ENCODE results near the gene NXPE3.
"Not testable (repeated sequence)": the region's sequence is repeated elsewhere in the genome, so short reads cannot be mapped to it uniquely, and the experiment has no call there.

Gene NXPE3

DNA sequence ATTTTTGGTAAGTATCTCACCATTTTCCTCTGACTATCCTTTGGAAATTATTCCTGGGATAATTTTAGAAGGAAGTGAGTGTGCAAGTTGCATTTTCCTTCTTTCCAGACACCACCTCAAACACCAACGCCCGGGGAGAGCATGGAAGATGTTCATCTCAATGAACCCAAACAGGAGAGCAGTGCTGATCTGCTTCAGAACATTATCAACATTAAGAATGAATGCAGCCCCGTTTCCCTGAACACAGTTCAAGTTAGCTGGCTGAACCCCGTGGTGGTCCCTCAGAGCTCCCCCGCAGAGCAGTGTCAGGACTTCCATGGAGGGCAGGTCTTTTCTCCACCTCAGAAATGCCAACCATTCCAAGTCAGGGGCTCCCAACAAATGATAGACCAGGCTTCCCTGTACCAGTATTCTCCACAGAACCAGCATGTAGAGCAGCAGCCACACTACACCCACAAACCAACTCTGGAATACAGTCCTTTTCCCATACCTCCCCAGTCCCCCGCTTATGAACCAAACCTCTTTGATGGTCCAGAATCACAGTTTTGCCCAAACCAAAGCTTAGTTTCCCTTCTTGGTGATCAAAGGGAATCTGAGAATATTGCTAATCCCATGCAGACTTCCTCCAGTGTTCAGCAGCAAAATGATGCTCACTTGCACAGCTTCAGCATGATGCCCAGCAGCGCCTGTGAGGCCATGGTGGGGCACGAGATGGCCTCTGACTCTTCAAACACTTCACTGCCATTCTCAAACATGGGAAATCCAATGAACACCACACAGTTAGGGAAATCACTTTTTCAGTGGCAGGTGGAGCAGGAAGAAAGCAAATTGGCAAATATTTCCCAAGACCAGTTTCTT lies 74.2 kb downstream of the NXPE3 start:
- no peak for DNase-seq

GRCh38 chr3:101853982-101854381 lies 75.0 kb downstream of the NXPE3 start:
- DNase-seq, result no peak

- no peak for DNase-seq
Measured at GRCh38 chr3:101854608-101855304, 75.7 kb downstream of the NXPE3 start.

GRCh38 chr3:101857301-101857741 lies 78.3 kb downstream of the NXPE3 start:
- DNase-seq, result no peak

- DNase-seq, result no peak
Measured at GRCh38 chr3:101858464-101859030, 79.5 kb downstream of the NXPE3 start.

DNA sequence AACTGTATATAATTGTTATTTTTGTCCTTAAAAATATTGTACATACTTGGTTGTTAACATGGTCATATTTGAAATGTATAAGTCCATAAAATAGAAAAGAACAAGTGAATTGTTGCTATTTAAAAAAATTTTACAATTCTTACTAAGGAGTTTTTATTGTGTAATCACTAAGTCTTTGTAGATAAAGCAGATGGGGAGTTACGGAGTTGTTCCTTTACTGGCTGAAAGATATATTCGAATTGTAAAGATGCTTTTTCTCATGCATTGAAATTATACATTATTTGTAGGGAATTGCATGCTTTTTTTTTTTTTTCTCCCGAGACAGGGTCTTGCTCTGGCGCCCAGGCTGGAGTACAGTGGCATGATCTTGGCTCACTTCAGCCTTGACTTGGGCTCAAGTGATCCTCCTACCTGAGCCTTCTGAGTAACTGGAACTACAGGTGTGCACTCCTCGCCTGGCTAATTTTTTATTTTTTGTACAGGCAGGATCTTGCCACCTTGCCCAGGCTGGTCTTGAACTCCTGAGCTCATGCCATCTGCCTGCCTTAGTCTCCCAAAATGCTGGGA lies 81.0 kb downstream of the NXPE3 start:
- no peak for DNase-seq

DNA sequence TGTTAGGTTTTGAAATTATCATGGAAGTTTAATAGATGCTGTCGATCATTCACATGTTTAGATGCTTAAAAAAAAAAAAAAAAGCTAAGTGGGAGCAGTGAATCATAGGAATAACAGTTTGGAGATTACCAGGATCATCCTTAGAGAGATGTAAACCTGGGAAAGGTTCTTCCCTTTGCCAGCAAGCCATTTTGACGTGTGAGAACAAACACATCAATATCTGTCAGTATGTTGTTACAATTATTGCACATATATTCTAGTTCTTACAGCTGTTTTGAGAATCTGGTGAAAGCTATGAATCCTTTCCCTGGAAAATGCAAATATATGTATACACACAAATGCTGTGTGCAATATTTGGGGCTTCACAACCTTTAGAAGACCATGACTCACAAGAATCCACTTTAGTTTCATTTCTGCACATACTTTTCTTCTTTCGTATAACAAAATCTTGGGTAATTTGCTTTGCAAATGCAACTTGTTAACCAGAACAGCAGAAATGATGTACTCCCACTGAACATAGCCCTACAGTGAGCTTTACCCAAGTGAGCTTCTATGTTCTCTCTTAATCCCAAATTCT lies 82.3 kb downstream of the NXPE3 start:
- no peak for DNase-seq

DNA sequence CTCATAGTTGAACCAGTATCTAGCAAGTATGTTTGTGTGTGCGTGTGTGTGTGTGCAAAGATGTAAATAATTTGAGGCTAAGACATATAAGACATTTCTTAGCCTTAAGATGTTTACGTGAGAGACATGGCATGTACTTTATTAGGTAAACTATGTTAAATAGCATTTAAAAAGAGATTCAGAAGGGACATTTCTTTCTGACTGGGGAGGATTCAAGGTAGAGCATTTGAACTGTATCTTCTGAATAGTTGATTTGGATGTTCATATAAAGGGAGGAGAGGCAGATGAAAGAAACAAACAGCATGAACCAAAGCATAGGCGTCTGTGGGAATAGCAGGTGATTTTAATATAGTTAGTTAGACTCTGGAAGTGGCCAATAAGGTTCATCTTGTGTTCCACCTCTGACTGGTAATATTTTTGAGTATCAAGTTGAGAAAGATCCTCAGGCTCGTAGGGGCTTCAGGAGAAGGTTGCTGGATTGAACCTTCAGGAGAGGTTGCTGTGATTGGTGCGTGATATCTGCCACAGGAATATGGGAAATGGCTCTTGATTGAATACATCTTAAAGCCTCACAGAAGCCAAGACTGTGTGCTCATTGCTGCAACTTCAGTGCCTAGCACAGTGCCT lies 82.9 kb downstream of the NXPE3 start:
- no peak for DNase-seq

GRCh38 chr3:101862416-101863165 lies 83.6 kb downstream of the NXPE3 start:
- no peak for DNase-seq

- not testable (repeated sequence) for DNase-seq
Measured at GRCh38 chr3:101864926-101865325, 85.9 kb downstream of the NXPE3 start.

DNA sequence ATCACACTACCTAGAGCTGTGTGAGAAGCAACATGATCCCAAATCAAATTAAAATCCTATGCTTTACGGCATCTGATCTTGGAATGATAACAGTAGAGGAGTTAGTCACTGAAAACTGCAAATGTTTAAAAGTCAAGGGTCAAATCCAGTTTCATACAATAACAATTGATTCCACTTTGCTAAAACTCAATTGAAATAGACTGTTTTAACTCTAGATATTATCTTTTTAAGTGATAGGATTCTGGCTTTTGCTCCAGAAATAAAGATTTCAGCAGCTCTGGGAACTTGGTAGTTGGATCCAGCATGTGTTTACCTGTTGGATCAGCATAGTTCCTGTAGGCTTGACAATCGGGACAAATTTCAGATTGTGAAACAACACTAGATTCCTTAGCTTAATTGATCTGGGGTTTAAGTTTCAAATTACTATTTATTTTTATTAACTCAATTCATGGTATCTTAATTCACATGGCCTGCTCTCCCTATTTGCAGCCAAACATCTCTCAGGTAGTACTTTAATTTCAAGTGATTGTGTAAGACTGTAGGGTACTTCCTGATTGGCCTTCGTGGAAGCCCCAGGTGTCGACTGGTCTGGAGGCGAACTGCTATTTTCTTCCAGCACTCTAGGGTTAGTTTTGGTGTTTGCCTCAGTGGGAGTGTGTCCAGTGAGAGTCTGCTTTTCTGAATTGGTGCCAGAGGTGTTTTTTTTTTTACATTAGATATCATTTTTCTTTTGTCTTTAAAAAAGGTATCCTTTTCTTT lies 86.9 kb downstream of the NXPE3 start:
- DNase-seq, result no peak

- no peak for DNase-seq
Measured at GRCh38 chr3:101867511-101867910, 88.5 kb downstream of the NXPE3 start.

- no peak for DNase-seq
Measured at GRCh38 chr3:101867996-101868395, 89.0 kb downstream of the NXPE3 start.

DNA sequence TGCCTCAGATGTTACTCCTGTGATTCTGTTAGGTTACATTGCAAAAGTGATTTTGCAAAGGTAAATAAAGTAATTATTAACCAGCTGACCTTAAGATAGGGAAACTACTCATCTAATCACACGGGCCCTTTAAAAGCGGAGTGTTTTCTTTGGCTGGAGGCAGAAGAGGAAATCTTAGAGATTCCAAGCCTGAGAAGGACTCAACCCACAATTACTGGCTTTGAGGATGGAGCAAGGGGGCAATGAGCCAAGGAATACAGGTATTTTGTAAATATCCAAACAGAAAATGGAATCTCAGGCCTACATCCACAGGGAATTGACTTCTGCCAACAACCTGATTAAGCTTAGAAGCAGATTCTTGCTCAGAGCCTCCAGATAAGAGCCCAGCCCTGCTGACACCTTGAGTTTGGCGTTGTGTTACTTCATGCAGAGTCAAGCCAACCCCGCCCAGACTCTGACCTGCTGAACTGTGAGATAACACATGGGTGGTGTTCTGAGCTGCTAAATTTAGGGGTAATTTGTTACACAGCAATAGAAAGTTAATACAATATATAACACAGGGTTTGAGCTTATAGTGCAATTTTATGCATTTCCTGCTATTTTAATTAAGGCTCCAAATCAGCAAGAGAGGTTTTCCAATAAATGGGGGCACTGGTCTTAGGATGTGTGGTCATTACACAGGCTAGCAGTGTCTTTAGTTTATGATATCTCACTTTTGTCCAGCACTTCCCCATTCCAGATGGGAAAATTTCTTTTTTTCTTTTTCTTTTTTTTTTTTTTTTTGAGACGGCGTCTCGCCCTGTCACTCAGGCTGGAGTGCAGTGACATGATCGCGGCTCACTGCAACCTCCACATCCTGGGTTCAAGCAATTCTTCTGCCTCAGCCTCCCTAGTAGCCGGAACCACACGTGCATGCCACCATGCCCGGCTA lies 89.8 kb downstream of the NXPE3 start:
- DNase-seq, result no peak

GRCh38 chr3:101870138-101870537 lies 91.1 kb downstream of the NXPE3 start:
- no peak for DNase-seq

- no peak for DNase-seq
Measured at GRCh38 chr3:101873619-101874018, 94.6 kb downstream of the NXPE3 start.

- DNase-seq, result no peak
Measured at GRCh38 chr3:101876142-101876541, 97.1 kb downstream of the NXPE3 start.
